ENCODE data around the gene TNRC6C.

Gene TNRC6C

GRCh38 chr17:78142119-78142861, 183.8 kb downstream of the TNRC6C start:
- H3K4me3 ChIP-seq (ENCODE audit: extremely low read depth, insufficient read depth, low read length, poor library complexity, severe bottlenecking) = no peak overlapping the region
- peaks cover 5% of the 10 kb centered on the region for H3K4me1 ChIP-seq (ENCODE audit: control insufficient read depth, insufficient read depth, low read length, poor library complexity, severe bottlenecking)
- no peaks in the 10 kb centered on the region for H3K9me3 ChIP-seq (ENCODE audit: control insufficient read depth, low read length)
- H3K27ac ChIP-seq (ENCODE audit: low read depth, low read length, severe bottlenecking) = no peak overlapping the region
- 92 to 94% methylated on average over 14 of the region's 16 CpGs for WGBS, 2 experiments (ENCODE audit: insufficient coverage in 2 of 2)
- H3K36me3 ChIP-seq (ENCODE audit: control insufficient read depth, insufficient read depth, low read length) = no peaks in the 10 kb centered on the region

- H3K27ac ChIP-seq (ENCODE audit: low read depth, low read length, severe bottlenecking) = no peak overlapping the region
- H3K4me3 ChIP-seq (ENCODE audit: extremely low read depth, insufficient read depth, low read length, poor library complexity, severe bottlenecking) = no peak overlapping the region
- 89 to 96% methylated on average over 20 to 21 of the region's 21 CpGs for WGBS, 2 experiments (ENCODE audit: insufficient coverage in 2 of 2)
- no peaks in the 10 kb centered on the region for H3K36me3 ChIP-seq (ENCODE audit: control insufficient read depth, insufficient read depth, low read length)
- H3K4me1 ChIP-seq (ENCODE audit: control insufficient read depth, insufficient read depth, low read length, poor library complexity, severe bottlenecking) = peaks cover 5% of the 10 kb centered on the region
- no peaks in the 10 kb centered on the region for H3K9me3 ChIP-seq (ENCODE audit: control insufficient read depth, low read length)
Observed at GRCh38 chr17:78143214-78144146, 185.0 kb downstream of the TNRC6C start.

GRCh38 chr17:78144147-78144719, 185.7 kb downstream of the TNRC6C start:
- Histone ChIP-seq H3K9me3 (ENCODE audit: control insufficient read depth, low read length) (no peaks in the 10 kb centered on the region), H3K27ac (ENCODE audit: low read depth, low read length, severe bottlenecking) (no peak overlapping the region), H3K4me1 (ENCODE audit: control insufficient read depth, insufficient read depth, low read length, poor library complexity, severe bottlenecking) (peaks cover 5% of the 10 kb centered on the region), H3K36me3 (ENCODE audit: control insufficient read depth, insufficient read depth, low read length) (no peaks in the 10 kb centered on the region), H3K4me3 (ENCODE audit: extremely low read depth, insufficient read depth, low read length, poor library complexity, severe bottlenecking) (no peak overlapping the region)
- 90 to 91% methylated on average over 7 to 10 of the region's 11 CpGs for whole genome bisulfite sequencing, 2 experiments (ENCODE audit: insufficient coverage in 2 of 2)

- Histone ChIP-seq H3K4me1 (ENCODE audit: control insufficient read depth, insufficient read depth, low read length, poor library complexity, severe bottlenecking) (peaks cover 5% of the 10 kb centered on the region), H3K36me3 (ENCODE audit: control insufficient read depth, insufficient read depth, low read length) (no peaks in the 10 kb centered on the region), H3K4me3 (ENCODE audit: extremely low read depth, insufficient read depth, low read length, poor library complexity, severe bottlenecking) (no peak overlapping the region), H3K27ac (ENCODE audit: low read depth, low read length, severe bottlenecking) (no peak overlapping the region), H3K9me3 (ENCODE audit: control insufficient read depth, low read length) (no peaks in the 10 kb centered on the region)
- 93 to 94% methylated on average over 17 of the region's 18 CpGs for WGBS, 2 experiments (ENCODE audit: insufficient coverage in 2 of 2)
Observed at GRCh38 chr17:78144736-78145641, 186.5 kb downstream of the TNRC6C start.

- Histone ChIP-seq H3K27ac (ENCODE audit: low read depth, low read length, severe bottlenecking) (no peak overlapping the region), H3K36me3 (ENCODE audit: control insufficient read depth, insufficient read depth, low read length) (no peaks in the 10 kb centered on the region), H3K9me3 (ENCODE audit: control insufficient read depth, low read length) (no peaks in the 10 kb centered on the region), H3K4me3 (ENCODE audit: extremely low read depth, insufficient read depth, low read length, poor library complexity, severe bottlenecking) (no peak overlapping the region), H3K4me1 (ENCODE audit: control insufficient read depth, insufficient read depth, low read length, poor library complexity, severe bottlenecking) (peaks cover 13% of the 10 kb centered on the region)
- WGBS, 2 experiments (ENCODE audit: insufficient coverage in 2 of 2) = 87 to 88% methylated on average over 3 to 5 of the region's 7 CpGs
Observed at GRCh38 chr17:78146471-78146869, 188.0 kb downstream of the TNRC6C start.

GRCh38 chr17:78146881-78147280, 188.4 kb downstream of the TNRC6C start:
- Histone ChIP-seq H3K9me3 (ENCODE audit: control insufficient read depth, low read length) (no peaks in the 10 kb centered on the region), H3K4me1 (ENCODE audit: control insufficient read depth, insufficient read depth, low read length, poor library complexity, severe bottlenecking) (peaks cover 14% of the 10 kb centered on the region), H3K36me3 (ENCODE audit: control insufficient read depth, insufficient read depth, low read length) (no peaks in the 10 kb centered on the region), H3K4me3 (ENCODE audit: extremely low read depth, insufficient read depth, low read length, poor library complexity, severe bottlenecking) (no peak overlapping the region), H3K27ac (ENCODE audit: low read depth, low read length, severe bottlenecking) (no peak overlapping the region)
- WGBS, 2 experiments (ENCODE audit: insufficient coverage in 2 of 2) = 94 to 97% methylated on average over 3 to 4 of the region's 6 CpGs

- Histone ChIP-seq H3K4me3 (ENCODE audit: extremely low read depth, insufficient read depth, low read length, poor library complexity, severe bottlenecking) (no peak overlapping the region), H3K36me3 (ENCODE audit: control insufficient read depth, insufficient read depth, low read length) (no peaks in the 10 kb centered on the region), H3K9me3 (ENCODE audit: control insufficient read depth, low read length) (no peaks in the 10 kb centered on the region), H3K27ac (ENCODE audit: low read depth, low read length, severe bottlenecking) (no peak overlapping the region), H3K4me1 (ENCODE audit: control insufficient read depth, insufficient read depth, low read length, poor library complexity, severe bottlenecking) (peaks cover 12% of the 10 kb centered on the region)
- 70 to 87% methylated on average over 4 to 7 of the region's 8 CpGs for WGBS, 2 experiments (ENCODE audit: insufficient coverage in 2 of 2)
Observed at GRCh38 chr17:78147315-78147998, 189.0 kb downstream of the TNRC6C start.

- Histone ChIP-seq H3K4me3 (ENCODE audit: extremely low read depth, insufficient read depth, low read length, poor library complexity, severe bottlenecking) (no peak overlapping the region), H3K9me3 (ENCODE audit: control insufficient read depth, low read length) (no peaks in the 10 kb centered on the region), H3K4me1 (ENCODE audit: control insufficient read depth, insufficient read depth, low read length, poor library complexity, severe bottlenecking) (peaks cover 12% of the 10 kb centered on the region), H3K36me3 (ENCODE audit: control insufficient read depth, insufficient read depth, low read length) (no peaks in the 10 kb centered on the region), H3K27ac (ENCODE audit: low read depth, low read length, severe bottlenecking) (no peak overlapping the region)
- 93 to 94% methylated on average over 12 to 14 of the region's 14 CpGs for WGBS, 2 experiments (ENCODE audit: insufficient coverage in 2 of 2)
Observed at GRCh38 chr17:78148286-78149016, 189.9 kb downstream of the TNRC6C start.

- Histone ChIP-seq H3K36me3 (ENCODE audit: control insufficient read depth, insufficient read depth, low read length) (no peaks in the 10 kb centered on the region), H3K4me3 (ENCODE audit: extremely low read depth, insufficient read depth, low read length, poor library complexity, severe bottlenecking) (no peak overlapping the region), H3K9me3 (ENCODE audit: control insufficient read depth, low read length) (no peaks in the 10 kb centered on the region), H3K27ac (ENCODE audit: low read depth, low read length, severe bottlenecking) (peak overlapping the region; percentile 64), H3K4me1 (ENCODE audit: control insufficient read depth, insufficient read depth, low read length, poor library complexity, severe bottlenecking) (peaks cover 12% of the 10 kb centered on the region)
- WGBS, 2 experiments (ENCODE audit: insufficient coverage in 2 of 2) = 90 to 96% methylated on average over 5 to 6 of the region's 7 CpGs
Observed at GRCh38 chr17:78151514-78152008, 193.1 kb downstream of the TNRC6C start.

All from mesodermal cell (in vitro differentiated cells).